H1 (cell line): ENCODE data around the gene PLPP4. TPM values are rescaled to one million over a fixed set of nuclear protein-coding genes. Genes with fewer than 3 reads are reported as not detected.

Experiments
- CTCF ChIA-PET: fragments of 300-600 bp; sonication (Branson Sonifier 250); formaldehyde crosslinking; loops from one replicate; lab custom pipeline; 2021; ENCODE audit not compliant: partially characterized antibody; lab: Charles Lee
- POLR2A ChIA-PET: fragments of 300-600 bp; sonication (Branson Sonifier 250); formaldehyde crosslinking; loops from one replicate; lab custom pipeline; 2021; ENCODE audit warnings: inconsistent platforms; ENCODE audit not compliant: partially characterized antibody; lab: Charles Lee
- DNase-seq, 2 experiments: peaks; one replicate each; pipeline versions ENCODE4 v3.0.0 to v3.0.0-alpha.2; 2010 to 2022; ENCODE audit warnings: low spot score in 2 of 2, low read depth in 1 of 2, mixed read lengths in 1 of 2
- FAIRE-seq: peaks from 2 replicates; lab custom pipeline; 2011; peaks lifted over from hg19 to GRCh38; lab: Jason Lieb, UNC
- H2AFZ ChIP-seq: 2 replicates; pipeline ENCODE4 v1.8.1; 2012; ENCODE audit warnings: low read length, inconsistent platforms
- H2AK5ac ChIP-seq: 2 replicates; pipeline ENCODE4 v1.6.1; 2013; ENCODE audit warnings: low read depth, low read length
- H2BK120ac ChIP-seq: replicated peaks from 2 replicates; pipeline ENCODE3; 2013; ENCODE audit warnings: low read depth, low read length, inconsistent platforms
- H2BK12ac ChIP-seq: 2 replicates; pipeline ENCODE4 v1.6.1; 2013; ENCODE audit warnings: low read depth, low read length
- H2BK15ac ChIP-seq: 2 replicates; pipeline ENCODE4 v1.6.1; 2013; ENCODE audit warnings: low read length
- H2BK20ac ChIP-seq: 2 replicates; pipeline ENCODE4 v1.6.1; 2013; ENCODE audit warnings: low read length
- H2BK5ac ChIP-seq: 2 replicates; pipeline ENCODE4 v1.6.1; 2013; ENCODE audit warnings: low read depth, low read length
- H3K14ac ChIP-seq: 2 replicates; pipeline ENCODE4 v1.6.1; 2013; ENCODE audit warnings: inconsistent platforms; ENCODE audit not compliant: insufficient read length
- H3K18ac ChIP-seq: 2 replicates; pipeline ENCODE4 v1.6.1; 2013; ENCODE audit warnings: low read length; ENCODE audit errors: extremely low read depth
- H3K23ac ChIP-seq: 2 replicates; pipeline ENCODE4 v1.6.1; 2013; ENCODE audit warnings: inconsistent platforms; ENCODE audit not compliant: insufficient read length
- H3K23me2 ChIP-seq: 2 replicates; pipeline ENCODE4 v1.6.1; 2013; ENCODE audit warnings: low read depth, low read length
- H3K27ac ChIP-seq: 2 replicates; pipeline ENCODE4 v1.6.1; 2011; ENCODE audit warnings: low read depth, low read length, inconsistent platforms
- H3K27me3 ChIP-seq, 4 experiments: replicated peaks in 1 of 4; 1 replicate in 1 of 4; 2 replicates in 3 of 4; pipeline versions ENCODE4 v1.6.1 to v1.8.1; 2011 to 2013; ENCODE audit warnings: low read length in 3 of 4, mild to moderate bottlenecking in 3 of 4, inconsistent platforms in 2 of 4, mixed read lengths in 2 of 4, moderate library complexity in 1 of 4; ENCODE audit not compliant: control insufficient read depth in 3 of 4, insufficient read depth in 3 of 4; ENCODE audit errors: extremely low read depth in 1 of 4
- H3K36me3 ChIP-seq, 4 experiments: 2 replicates each; pipeline versions ENCODE4 v1.6.1 to v1.8.1; 2011 to 2013; ENCODE audit warnings: mild to moderate bottlenecking in 4 of 4, low read length in 3 of 4, moderate library complexity in 2 of 4, control low read depth in 1 of 4, inconsistent platforms in 1 of 4; ENCODE audit not compliant: insufficient read depth in 4 of 4, control insufficient read depth in 2 of 4
- H3K4ac ChIP-seq: replicated peaks from 2 replicates; pipeline ENCODE3; 2013; ENCODE audit warnings: low read length, low read depth, mixed read lengths, inconsistent platforms; ENCODE audit not compliant: insufficient read length
- H3K4me1 ChIP-seq, 4 experiments: replicated peaks in 1 of 4; 1 replicate in 1 of 4; 2 replicates in 3 of 4; pipeline versions ENCODE4 v1.6.1 to v1.8.1; 2011 to 2013; ENCODE audit warnings: low read length in 3 of 4, inconsistent platforms in 2 of 4, mixed read lengths in 1 of 4; ENCODE audit not compliant: insufficient read depth in 4 of 4, control insufficient read depth in 3 of 4
- H3K4me2 ChIP-seq, 2 experiments: 2 replicates each; pipeline versions ENCODE4 v1.6.1 to v1.8.1; 2011 to 2013; ENCODE audit warnings: low read depth in 2 of 2, low read length in 2 of 2, control low read depth in 1 of 2, inconsistent platforms in 1 of 2, mild to moderate bottlenecking in 1 of 2; ENCODE audit not compliant: insufficient read depth in 1 of 2
- H3K4me3 ChIP-seq, 4 experiments: fragments of 200-600, 300-600 bp in 1 of 4; sonication (generic), shearing (Covaris generic), sonication (Bioruptor Twin) in 1 of 4; 2 replicates each; pipeline versions ENCODE4 v1.5.1 to v1.8.1; 2011 to 2016; ENCODE audit warnings: low read length in 4 of 4, low read depth in 3 of 4, control low read depth in 2 of 4, inconsistent platforms in 2 of 4, mild to moderate bottlenecking in 2 of 4, mixed read lengths in 1 of 4, moderate library complexity in 1 of 4; ENCODE audit not compliant: insufficient read depth in 2 of 4; ENCODE audit errors: extremely low read depth in 1 of 4
- H3K56ac ChIP-seq: replicated peaks from 2 replicates; pipeline ENCODE3; 2013; ENCODE audit warnings: low read depth, mild to moderate bottlenecking, mixed read lengths, low read length, inconsistent platforms; ENCODE audit not compliant: insufficient read length
- H3K79me1 ChIP-seq: 2 replicates; pipeline ENCODE4 v1.6.1; 2013; ENCODE audit warnings: low read depth, low read length, control low read depth
- H3K79me2 ChIP-seq, 2 experiments: 2 replicates each; pipeline versions ENCODE4 v1.6.1 to v1.8.1; 2012 to 2013; ENCODE audit warnings: low read length in 2 of 2, mild to moderate bottlenecking in 2 of 2, inconsistent platforms in 1 of 2; ENCODE audit not compliant: insufficient read depth in 2 of 2, control insufficient read depth in 1 of 2
- H3K9ac ChIP-seq, 4 experiments: replicated peaks in 1 of 4; 1 replicate in 1 of 4; 2 replicates in 3 of 4; pipeline versions ENCODE4 v1.6.1 to v1.8.1; 2011 to 2013; ENCODE audit warnings: low read depth in 3 of 4, low read length in 3 of 4, control low read depth in 2 of 4, mild to moderate bottlenecking in 2 of 4, moderate library complexity in 2 of 4, inconsistent platforms in 1 of 4; ENCODE audit errors: extremely low read depth in 1 of 4
- H3K9me3 ChIP-seq, 2 experiments: 2 replicates each; pipeline versions ENCODE4 v1.6.1 to v1.8.1; 2012 to 2013; ENCODE audit warnings: mild to moderate bottlenecking in 2 of 2, moderate library complexity in 2 of 2, control low read depth in 1 of 2, inconsistent platforms in 1 of 2, low read depth in 1 of 2, low read length in 1 of 2, mixed read lengths in 1 of 2; ENCODE audit not compliant: insufficient read depth in 2 of 2
- H4K20me1 ChIP-seq, 2 experiments: replicated peaks in 1 of 2; 2 replicates each; pipeline versions ENCODE3 to v1.8.1; 2011 to 2013; ENCODE audit warnings: inconsistent platforms in 2 of 2, low read length in 2 of 2, mild to moderate bottlenecking in 1 of 2; ENCODE audit not compliant: insufficient read depth in 2 of 2, control insufficient read depth in 1 of 2
- H4K5ac ChIP-seq: 2 replicates; pipeline ENCODE4 v1.6.1; 2013; ENCODE audit warnings: low read length, low read depth, mixed read lengths, inconsistent platforms; ENCODE audit not compliant: insufficient read length
- H4K8ac ChIP-seq: 2 replicates; pipeline ENCODE4 v1.8.0; 2013; ENCODE audit warnings: mild to moderate bottlenecking, moderate library complexity, low read length, inconsistent platforms; ENCODE audit not compliant: insufficient read depth; ENCODE audit errors: extremely low read depth
- H4K91ac ChIP-seq: replicated peaks from 2 replicates; pipeline ENCODE3; 2013; ENCODE audit warnings: low read length, mixed read lengths, inconsistent platforms; ENCODE audit not compliant: insufficient read length
- ATF2 ChIP-seq: IDR thresholded peaks from 2 replicates; pipeline ENCODE4 v1.6.1; 2012; ENCODE audit warnings: low read length, inconsistent platforms
- HDAC2 ChIP-seq, 2 experiments: fragments of 300-600 bp in 1 of 2; sonication (generic) in 1 of 2; IDR thresholded peaks; 2 replicates each; pipeline ENCODE4 v1.6.1; 2011 to 2012; ENCODE audit warnings: low read depth in 2 of 2, low read length in 2 of 2, mild to moderate bottlenecking in 2 of 2, moderate library complexity in 2 of 2, borderline replicate concordance in 1 of 2, inconsistent platforms in 1 of 2
- KDM5A ChIP-seq: fragments of 200-600 bp; IDR thresholded peaks from 2 replicates; pipeline ENCODE4 v1.7.1; 2012; ENCODE audit warnings: mild to moderate bottlenecking, low read length, inconsistent platforms, mixed read lengths
- POU5F1 ChIP-seq: IDR thresholded peaks from 2 replicates; pipeline ENCODE4 v1.6.1; 2011; ENCODE audit warnings: low read depth, mild to moderate bottlenecking, low read length, moderate library complexity
- RNF2 ChIP-seq: fragments of 200-900, 300-1000 bp; sonication (generic); IDR thresholded peaks from 2 replicates; pipeline ENCODE4 v1.7.1; 2016; ENCODE audit warnings: borderline replicate concordance, low read depth, mild to moderate bottlenecking, antibody characterized with exemption, low read length; ENCODE audit not compliant: poor library complexity, severe bottlenecking; ENCODE audit errors: missing control alignments
- SIN3A ChIP-seq, 2 experiments: IDR thresholded peaks in 1 of 2; conservative IDR thresholded peaks in 1 of 2; 2 replicates each; pipeline ENCODE4 v1.6.1; 2011 to 2012; ENCODE audit warnings: low read length in 2 of 2, improper control_type of control experiment in 1 of 2, low read depth in 1 of 2, mild to moderate bottlenecking in 1 of 2
- SIRT6 ChIP-seq: IDR thresholded peaks from one replicate; pipeline ENCODE4 v1.7.1; 2012; ENCODE audit warnings: low read length, inconsistent platforms
- SP1 ChIP-seq: IDR thresholded peaks from 2 replicates; pipeline ENCODE4 v1.6.1; 2011; ENCODE audit warnings: low read depth, low read length
- YY1 ChIP-seq: IDR thresholded peaks from 2 replicates; pipeline ENCODE4 v1.6.1; 2011; ENCODE audit warnings: low read depth, mild to moderate bottlenecking, low read length
- WGBS, 2 experiments: shearing (Covaris generic) in 1 of 2; methylation state at CpG; one replicate each; pipeline versions ENCODE4 v1.1.6 to v1.1.7; 2013 to 2015; ENCODE audit warnings: low lambda C conversion rate in 2 of 2, mixed read lengths in 2 of 2, inconsistent platforms in 1 of 2, low coverage in 1 of 2, missing lambda C conversion rate in 1 of 2; ENCODE audit not compliant: insufficient replicate concordance in 2 of 2, insufficient coverage in 1 of 2, insufficient read length in 1 of 2; ENCODE audit errors: extremely low coverage in 1 of 2, missing lambda C conversion rate in 1 of 2; 5-methylcytosine and 5-hydroxymethylcytosine counted together
- polyA plus RNA-seq, 7 experiments: library from polyadenylated mRNA; depleted of rRNA in 3 of 7; stranded (reverse) in 5 of 7; unstranded in 2 of 7; fragments of >200 nt in 5 of 7; fragments of 200-250 nt in 2 of 7; gene quantifications; 1 replicate in 5 of 7; 2 replicates in 1 of 7; 4 replicates in 1 of 7; pipeline versions ENCODE4 v1.2.1 to v1.2.3, GENCODE V29; 2011 to 2013; ENCODE audit warnings: missing spikeins in 2 of 7, mixed read lengths in 2 of 7
- total RNA-seq: library from RNA; stranded (reverse); fragmentation: NEBNext Ultra II Directional; extraction: Animal tissue kit (Norgen Biotek cat#: 25700); gene quantifications from 2 replicates; pipeline ENCODE4 v1.2.1, GENCODE V29; 2021
- TF ChIP-seq, protein P1 (sequence below): IDR thresholded peaks from 2 replicates; pipeline ENCODE4 v1.6.1; 2011; ENCODE audit warnings: low read length, improper control_type of control experiment

The PLPP4 gene
- total and polyA plus RNA-seq, 2 of the 8 experiments (the other 6 are each of a cell fraction or from before 2014, with no cell fraction given): 0.30 TPM; not detected in 1

DNA sequence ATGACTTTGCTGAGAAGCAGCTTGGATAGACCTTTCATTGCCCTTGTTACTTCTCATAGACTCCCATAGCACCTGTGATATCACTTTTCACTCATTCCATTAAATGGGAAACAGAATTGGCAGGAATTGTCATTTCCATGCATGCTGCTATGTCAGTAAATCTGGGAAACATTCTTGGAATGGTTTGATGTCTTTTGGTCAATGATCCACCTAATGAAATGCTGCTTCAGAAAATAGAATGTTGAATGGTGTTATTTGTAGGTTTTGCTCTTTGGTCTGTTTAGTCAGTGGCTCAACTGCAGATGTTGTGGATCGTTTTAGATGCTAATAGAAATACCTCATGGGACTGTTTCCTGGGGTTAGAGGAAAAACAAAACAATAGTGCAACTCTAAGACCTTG, 127.8 kb downstream of the PLPP4 start:
- no peak overlapping the region for H3K4ac ChIP-seq
- no peak overlapping the region for H3K4me3 ChIP-seq
- no peak for DNase-seq
- ChIA-PET POLR2A (no interaction called here), CTCF (interaction anchor here (0.9 to 1.2 kb wide), 2 partner anchors 16 to 50 kb away, joined by 3 read pairs; no protein-coding TSS in a partner anchor)
- no peaks in the 10 kb centered on the region for H3K79me2 ChIP-seq
- no peak overlapping the region for H3K4me2 ChIP-seq
- H2BK12ac ChIP-seq: no peak overlapping the region
- H4K8ac ChIP-seq: no peak overlapping the region
- H2BK120ac ChIP-seq: no peak overlapping the region
- H2BK15ac ChIP-seq: no peak overlapping the region
- H3K56ac ChIP-seq: no peak overlapping the region
- 87% methylated on average over 1 of the region's 1 CpG; no CpG with 5 or more reads in 1 of the 2 experiments for WGBS, 2 experiments
- no peaks in the 10 kb centered on the region for H3K79me1 ChIP-seq
- no peak overlapping the region for H4K5ac ChIP-seq
- no peaks in the 10 kb centered on the region; a peak in 1 of 7 replicates for H3K27me3 ChIP-seq
- no peaks in the 10 kb centered on the region for H4K20me1 ChIP-seq
- no peaks in the 10 kb centered on the region for H3K36me3 ChIP-seq
- H3K14ac ChIP-seq: no peak overlapping the region
- no peak overlapping the region for H2BK20ac ChIP-seq
- no peak overlapping the region for H2AFZ ChIP-seq
- no peaks in the 10 kb centered on the region; the same call in 1 of the 2 replicates for H3K23me2 ChIP-seq
- no peak overlapping the region for H3K18ac ChIP-seq
- no peak overlapping the region for H3K23ac ChIP-seq
- H4K91ac ChIP-seq: no peak overlapping the region
- FAIRE-seq: no peak
- no peak overlapping the region for H2AK5ac ChIP-seq
- H3K27ac ChIP-seq: no peak overlapping the region
- no peak overlapping the region for H3K9ac ChIP-seq
- H2BK5ac ChIP-seq: no peak overlapping the region
- H3K9me3 ChIP-seq: no peaks in the 10 kb centered on the region
- peaks cover 0 to 2% (median 0%) of the 10 kb centered on the region in 4 experiments; a peak in 1 of 7 replicates for H3K4me1 ChIP-seq
- TF ChIP-seq RNF2: no peak
- TF ChIP-seq HDAC2 (IDR thresholded peaks at IDR 0.05; ENCODE audit: borderline replicate concordance in 1 of 2, low read depth in 2 of 2, low read length in 2 of 2): no peak
- no peak for TF ChIP-seq SP1
- TF ChIP-seq ATF2: no peak
- TF ChIP-seq YY1: no peak
- no peak for TF ChIP-seq SIN3A (conservative IDR thresholded peaks at IDR 0.05 in 1 of 2, IDR thresholded peaks at IDR 0.05 in 1 of 2; ENCODE audit: low read depth in 1 of 2, low read length in 2 of 2)
- no peak for TF ChIP-seq SIRT6
- TF ChIP-seq KDM5A: no peak
- TF ChIP-seq, protein P1, sequence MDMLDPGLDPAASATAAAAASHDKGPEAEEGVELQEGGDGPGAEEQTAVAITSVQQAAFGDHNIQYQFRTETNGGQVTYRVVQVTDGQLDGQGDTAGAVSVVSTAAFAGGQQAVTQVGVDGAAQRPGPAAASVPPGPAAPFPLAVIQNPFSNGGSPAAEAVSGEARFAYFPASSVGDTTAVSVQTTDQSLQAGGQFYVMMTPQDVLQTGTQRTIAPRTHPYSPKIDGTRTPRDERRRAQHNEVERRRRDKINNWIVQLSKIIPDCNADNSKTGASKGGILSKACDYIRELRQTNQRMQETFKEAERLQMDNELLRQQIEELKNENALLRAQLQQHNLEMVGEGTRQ: no peak
- TF ChIP-seq POU5F1: no peak
